ENCODE results near the gene SERPINB1.

- TF ChIP-seq CTCF (IDR thresholded peaks at IDR 0.05) (no peak), EP300 (IDR thresholded peaks at IDR 0.05) (no peak)
Observed at GRCh38 chr6:2848851-2849250, 7.2 kb upstream of the SERPINB1 start.

All from gastroesophageal sphincter (tissue), 3 donors.